ENCODE measurements around the gene BDP1.
"Not testable (repeated sequence)": the region's sequence is repeated elsewhere in the genome, so short reads cannot be mapped to it uniquely, and the experiment has no call there.

BDP1 gene

DNA sequence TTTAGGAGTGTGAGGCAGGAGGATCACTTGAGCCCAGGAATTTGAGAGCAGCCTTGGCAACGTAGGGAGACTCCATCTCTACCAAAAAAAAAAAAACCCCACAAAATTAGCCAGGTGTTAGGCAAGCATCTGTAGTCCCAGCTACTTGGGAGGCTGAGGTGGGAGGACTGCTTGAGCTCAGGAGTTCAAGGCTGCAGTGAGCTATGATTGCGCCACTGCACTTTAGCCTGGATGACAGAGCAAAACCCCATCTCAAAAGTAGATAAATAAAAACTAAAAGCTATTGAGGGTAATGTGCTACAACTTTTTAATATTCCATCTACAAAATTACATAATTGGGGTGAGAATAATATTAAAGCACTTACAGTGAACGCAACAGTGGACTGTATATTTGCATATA is 5.9 kb downstream of the BDP1 start:
- DNase-seq, result no peak

DNA sequence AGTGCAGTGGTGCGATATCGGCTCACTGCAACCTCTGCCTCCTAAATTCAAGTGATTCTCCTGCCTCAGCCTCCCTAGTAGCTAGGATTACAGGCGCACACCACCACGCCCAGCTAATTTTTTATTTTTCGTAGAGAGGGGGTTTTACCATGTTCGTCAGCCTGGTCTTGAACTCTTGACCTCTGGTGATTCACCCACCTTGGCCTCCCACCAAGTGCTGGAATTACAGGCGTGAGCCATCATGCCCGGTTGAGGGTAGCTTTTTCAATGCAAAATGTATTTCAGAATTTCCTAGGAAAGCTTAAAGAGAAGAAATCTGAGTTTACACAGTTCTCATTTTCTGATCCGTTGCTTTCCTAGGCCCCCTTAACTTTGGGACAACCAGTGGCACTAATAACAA is 15.7 kb downstream of the BDP1 start:
- DNase-seq, result no peak

GRCh38 chr5:71475788-71476384 is 20.4 kb downstream of the BDP1 start:
- DNase-seq, result no peak

GRCh38 chr5:71481441-71481840 is 26.0 kb downstream of the BDP1 start:
- no peak for DNase-seq

- no peak for DNase-seq
Observed at GRCh38 chr5:71482132-71482531, 26.7 kb downstream of the BDP1 start.

- no peak for DNase-seq
Observed at GRCh38 chr5:71483355-71483754, 27.9 kb downstream of the BDP1 start.

DNA sequence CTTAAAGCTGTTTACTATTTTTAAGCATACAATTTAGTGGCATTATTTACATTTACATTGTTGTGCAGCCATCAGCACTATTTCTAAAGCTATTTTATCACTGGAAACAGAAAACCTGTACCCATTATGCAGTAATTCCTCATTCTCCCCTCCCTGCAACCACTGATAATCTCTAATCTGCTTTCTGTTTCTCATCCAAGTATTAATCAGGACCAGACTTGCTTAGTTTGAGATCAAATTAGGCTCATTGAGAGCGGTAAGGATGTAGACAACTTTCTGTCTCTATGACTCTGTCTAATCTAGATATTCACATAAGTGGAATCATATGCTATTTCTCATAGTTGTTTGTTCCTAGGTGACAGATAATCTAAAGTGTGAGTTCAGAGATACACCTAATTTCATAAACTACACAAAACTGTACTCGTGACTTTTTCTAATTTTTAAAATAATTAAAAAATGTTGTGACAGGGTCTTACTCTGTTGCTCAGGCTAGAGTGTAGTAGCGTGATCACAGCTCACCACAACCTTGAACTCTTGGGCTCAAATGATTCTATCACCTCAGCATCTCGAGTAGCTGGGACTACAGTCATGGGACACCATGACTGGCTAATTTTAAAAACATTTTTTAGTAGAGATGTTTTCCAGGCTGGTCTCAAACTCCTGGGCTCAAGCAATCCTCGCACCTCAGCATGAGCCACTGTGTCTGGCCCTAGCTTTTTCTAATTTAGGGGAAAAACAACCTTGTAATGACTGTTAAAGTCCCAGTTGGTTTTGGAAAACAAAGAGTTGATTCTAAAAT is 37.6 kb downstream of the BDP1 start:
- no peak for DNase-seq

DNA sequence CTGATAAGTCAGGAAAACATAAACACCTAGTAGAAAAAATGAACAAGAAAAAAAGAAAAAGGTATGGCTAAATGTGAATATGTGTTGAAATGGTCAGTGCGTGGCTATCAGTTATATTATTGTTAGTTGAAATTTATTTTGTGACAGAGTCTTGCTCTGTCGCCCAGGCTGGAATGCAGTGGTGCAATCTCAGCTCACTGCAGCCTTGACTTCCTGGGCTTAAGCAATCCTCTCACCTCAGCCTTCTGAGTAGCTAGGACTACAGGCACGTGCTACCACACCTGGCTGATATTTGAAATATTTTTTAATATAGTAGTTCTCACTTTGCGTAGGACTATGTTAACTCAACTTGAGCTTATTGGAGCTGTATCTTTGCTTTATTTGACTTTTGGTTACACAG is 38.8 kb downstream of the BDP1 start:
- DNase-seq, result not testable (repeated sequence)

GRCh38 chr5:71498756-71499155 is 43.3 kb downstream of the BDP1 start:
- not testable (repeated sequence) for DNase-seq

GRCh38 chr5:71503536-71503935 is 48.1 kb downstream of the BDP1 start:
- no peak for DNase-seq

- no peak for DNase-seq
Observed at GRCh38 chr5:71522151-71522550, 66.7 kb downstream of the BDP1 start.

GRCh38 chr5:71525611-71526010 is 70.2 kb downstream of the BDP1 start:
- not testable (repeated sequence) for DNase-seq

DNA sequence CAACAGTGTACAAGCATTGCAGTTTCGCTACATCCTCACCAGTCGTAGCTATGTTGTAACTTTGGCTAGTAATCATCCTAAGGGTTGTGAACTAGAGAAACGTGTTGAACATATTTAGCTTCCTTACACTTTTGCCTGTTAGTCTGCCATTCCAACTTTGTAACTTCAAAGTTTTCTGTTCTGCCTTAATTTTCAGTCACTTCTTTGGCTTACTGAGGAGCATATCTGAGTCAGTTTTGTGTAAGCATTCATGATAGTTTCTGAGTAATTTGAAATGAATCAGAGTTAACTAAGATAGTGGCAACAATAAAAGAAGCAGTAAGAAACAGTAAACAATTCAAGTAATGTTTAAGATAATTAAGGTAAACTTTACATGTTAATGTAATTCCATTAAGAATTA is 72.8 kb downstream of the BDP1 start:
- no peak for DNase-seq

- DNase-seq, result no peak
Observed at GRCh38 chr5:71529682-71530081, 74.2 kb downstream of the BDP1 start.

- no peak for DNase-seq
Observed at GRCh38 chr5:71533142-71533541, 77.7 kb downstream of the BDP1 start.

- no peak for DNase-seq
Observed at GRCh38 chr5:71533615-71534014, 78.2 kb downstream of the BDP1 start.

- DNase-seq, result no peak
Observed at GRCh38 chr5:71537687-71538086, 82.2 kb downstream of the BDP1 start.

- not testable (repeated sequence) for DNase-seq
Observed at GRCh38 chr5:71550885-71551284, 95.4 kb downstream of the BDP1 start.

GRCh38 chr5:71551582-71551981 is 96.1 kb downstream of the BDP1 start:
- not testable (repeated sequence) for DNase-seq

DNA sequence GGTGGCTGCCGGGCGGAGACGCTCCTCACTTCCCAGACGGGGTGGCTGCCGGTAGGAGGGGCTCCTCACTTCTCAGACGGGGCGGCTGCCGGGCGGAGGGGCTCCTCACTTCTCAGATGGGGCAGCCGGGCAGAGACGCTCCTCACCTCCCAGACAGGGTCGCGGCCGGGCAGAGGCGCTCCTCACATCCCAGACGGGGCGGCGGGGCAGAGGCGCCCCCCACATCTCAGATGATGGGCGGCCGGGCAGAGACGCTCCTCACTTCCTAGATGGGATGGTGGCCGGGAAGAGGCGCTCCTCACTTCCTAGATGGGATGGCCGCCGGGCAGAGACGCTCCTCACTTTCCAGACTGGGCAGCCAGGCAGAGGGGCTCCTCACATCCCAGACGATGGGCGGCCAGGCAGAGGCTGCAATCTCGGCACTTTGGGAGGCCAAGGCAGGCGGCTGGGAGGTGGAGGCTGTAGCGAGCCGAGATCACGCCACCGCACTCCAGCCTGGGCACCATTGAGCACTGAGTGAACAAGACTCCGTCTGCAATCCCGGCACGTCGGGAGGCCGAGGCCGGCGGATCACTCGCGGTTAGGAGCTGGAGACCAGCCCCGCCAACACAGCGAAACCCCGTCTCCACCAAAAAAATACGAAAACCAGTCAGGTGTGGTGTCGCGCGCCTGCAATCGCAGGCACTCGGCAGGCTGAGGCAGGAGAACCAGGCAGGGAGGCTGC is 96.7 kb downstream of the BDP1 start:
- not testable (repeated sequence) for DNase-seq

- no peak for DNase-seq
Observed at GRCh38 chr5:71563161-71563560, 107.7 kb downstream of the BDP1 start.

DNA sequence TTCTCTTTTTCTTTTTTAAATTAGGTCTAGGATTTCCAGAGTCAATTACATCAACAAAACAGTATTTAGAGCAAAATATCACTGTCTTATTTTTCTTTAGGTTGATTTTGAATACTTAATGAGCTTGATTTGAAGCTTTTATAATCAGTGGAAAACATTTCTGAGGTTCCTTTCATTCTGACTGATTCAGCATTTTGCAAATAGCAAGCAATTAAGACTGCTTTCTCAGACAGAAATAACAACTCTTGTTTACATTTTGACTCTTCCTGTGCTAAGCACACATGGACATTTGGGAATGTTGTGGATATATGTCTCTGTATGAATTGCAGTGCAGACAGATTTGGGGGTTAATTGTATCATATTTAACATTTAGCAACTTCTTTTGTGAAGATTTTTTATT is 109.4 kb downstream of the BDP1 start:
- no peak for DNase-seq

DNA sequence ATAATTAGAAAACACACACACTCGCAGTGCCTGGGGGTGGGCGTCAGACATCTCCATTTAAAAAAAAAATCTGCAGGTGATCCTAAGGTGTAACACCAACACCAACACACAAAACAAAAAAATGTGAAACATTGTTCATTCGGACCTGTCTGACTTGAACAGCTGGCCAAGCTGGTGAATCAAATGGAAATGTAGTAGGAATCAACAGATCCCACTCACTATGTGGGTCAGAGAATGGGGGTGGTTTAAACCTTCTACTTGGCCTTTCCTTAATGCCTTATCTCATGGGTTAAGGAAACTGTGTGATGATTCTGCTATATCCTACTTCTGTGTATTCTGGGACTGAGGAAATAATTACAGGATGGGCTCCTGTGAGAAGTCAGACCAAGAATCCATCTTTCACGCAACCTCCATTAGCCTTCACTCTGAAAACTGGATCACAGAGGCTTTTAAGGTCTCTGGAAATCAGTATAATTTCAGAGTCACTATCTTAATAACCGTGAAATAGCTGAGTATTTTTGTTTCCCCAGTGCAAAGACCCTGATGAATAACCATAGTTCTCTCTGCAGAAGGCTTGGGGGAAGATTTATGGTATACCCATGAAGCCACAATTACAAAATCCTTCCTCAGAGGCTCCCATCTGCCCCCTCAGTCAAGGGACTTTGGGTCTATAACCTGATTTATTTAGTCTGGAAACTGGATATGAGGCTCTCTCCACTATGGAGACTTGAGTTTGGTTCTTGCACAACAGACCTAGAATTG is 114.5 kb downstream of the BDP1 start:
- DNase-seq, result no peak
